Measurements from ENCODE around the gene CDKN2B-AS1. TPM values are rescaled to one million over a fixed set of nuclear protein-coding genes. Genes with fewer than 3 reads are reported as not detected.
A peak's percentile ranks its signal among the peaks of the same experiment; 100 is the strongest.

Gene CDKN2B-AS1
- total and polyA plus RNA-seq, 8 donors, result 0.18 to 1.6 (median 0.36) TPM

DNA sequence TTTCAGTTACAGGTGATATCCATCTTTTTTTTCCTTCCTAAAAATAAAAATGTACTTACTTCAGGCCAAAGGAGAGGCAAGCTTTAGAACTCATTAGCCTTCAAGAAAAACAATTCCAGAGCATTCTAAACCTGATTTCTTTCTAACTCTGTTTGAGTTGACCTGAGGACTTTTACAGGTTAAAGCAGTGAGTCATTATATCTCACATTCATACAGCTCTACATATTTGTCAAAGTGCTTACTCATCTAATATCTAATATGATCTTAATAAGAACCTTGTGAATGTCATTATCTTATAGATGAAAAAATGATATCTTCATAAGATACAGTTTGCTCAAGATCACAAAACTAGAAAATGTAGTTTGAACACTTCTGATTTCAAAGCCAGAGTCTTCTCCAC, 163.7 kb downstream of the CDKN2B-AS1 start:
- no peaks in the 10 kb centered on the region for H3K36me3 ChIP-seq
- TF ChIP-seq, protein P1, sequence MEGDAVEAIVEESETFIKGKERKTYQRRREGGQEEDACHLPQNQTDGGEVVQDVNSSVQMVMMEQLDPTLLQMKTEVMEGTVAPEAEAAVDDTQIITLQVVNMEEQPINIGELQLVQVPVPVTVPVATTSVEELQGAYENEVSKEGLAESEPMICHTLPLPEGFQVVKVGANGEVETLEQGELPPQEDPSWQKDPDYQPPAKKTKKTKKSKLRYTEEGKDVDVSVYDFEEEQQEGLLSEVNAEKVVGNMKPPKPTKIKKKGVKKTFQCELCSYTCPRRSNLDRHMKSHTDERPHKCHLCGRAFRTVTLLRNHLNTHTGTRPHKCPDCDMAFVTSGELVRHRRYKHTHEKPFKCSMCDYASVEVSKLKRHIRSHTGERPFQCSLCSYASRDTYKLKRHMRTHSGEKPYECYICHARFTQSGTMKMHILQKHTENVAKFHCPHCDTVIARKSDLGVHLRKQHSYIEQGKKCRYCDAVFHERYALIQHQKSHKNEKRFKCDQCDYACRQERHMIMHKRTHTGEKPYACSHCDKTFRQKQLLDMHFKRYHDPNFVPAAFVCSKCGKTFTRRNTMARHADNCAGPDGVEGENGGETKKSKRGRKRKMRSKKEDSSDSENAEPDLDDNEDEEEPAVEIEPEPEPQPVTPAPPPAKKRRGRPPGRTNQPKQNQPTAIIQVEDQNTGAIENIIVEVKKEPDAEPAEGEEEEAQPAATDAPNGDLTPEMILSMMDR (IDR thresholded peaks at IDR 0.05), result no peak
- peak overlapping the region in 1 of 2 donors; percentile 26 for H3K27ac ChIP-seq
- DNase-seq (no peak), ATAC-seq (peak; percentile 68)
- no peaks in the 10 kb centered on the region for H3K27me3 ChIP-seq
- peaks cover 0 to 18% of the 10 kb centered on the region in 2 donors for H3K4me1 ChIP-seq
- intact Hi-C loops (cut with DNase I), result no loop called here
- no peaks in the 10 kb centered on the region for H3K9me3 ChIP-seq
- H3K4me3 ChIP-seq, result no peak overlapping the region

DNA sequence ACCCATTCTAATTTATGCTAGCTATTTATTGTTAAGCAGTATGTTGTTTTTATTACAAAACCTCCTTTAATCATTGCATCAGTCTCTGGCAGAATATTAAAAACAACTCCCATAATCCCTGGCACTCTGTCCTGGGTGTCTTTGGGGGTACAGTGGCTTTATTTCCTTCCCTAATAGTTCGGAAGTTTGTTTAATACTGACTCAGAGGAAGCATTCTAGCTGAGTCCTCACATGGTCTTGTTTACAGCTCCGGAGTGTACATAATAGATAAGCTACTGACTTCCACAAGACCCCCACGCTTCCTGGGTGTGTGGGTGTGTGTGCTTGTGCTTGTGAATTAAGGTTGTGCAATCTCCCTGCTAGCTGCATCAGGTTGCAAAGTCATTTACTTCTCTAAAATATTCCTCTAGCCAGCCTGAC, 164.3 kb downstream of the CDKN2B-AS1 start:
- Histone ChIP-seq H3K36me3 (no peaks in the 10 kb centered on the region), H3K4me1 (peaks cover 0 to 18% of the 10 kb centered on the region in 2 donors), H3K4me3 (no peak overlapping the region), H3K9me3 (no peaks in the 10 kb centered on the region), H3K27me3 (no peaks in the 10 kb centered on the region), H3K27ac (peak overlapping the region; percentile 26 to 27)
- peak in 2 of 4 donors; percentile 43 to 75 for DNase-seq
- intact Hi-C loops (cut with DNase I), result no loop called here
- ATAC-seq, result peak; percentile 86
- TF ChIP-seq, protein P1 (IDR thresholded peaks at IDR 0.05), result no peak

DNA sequence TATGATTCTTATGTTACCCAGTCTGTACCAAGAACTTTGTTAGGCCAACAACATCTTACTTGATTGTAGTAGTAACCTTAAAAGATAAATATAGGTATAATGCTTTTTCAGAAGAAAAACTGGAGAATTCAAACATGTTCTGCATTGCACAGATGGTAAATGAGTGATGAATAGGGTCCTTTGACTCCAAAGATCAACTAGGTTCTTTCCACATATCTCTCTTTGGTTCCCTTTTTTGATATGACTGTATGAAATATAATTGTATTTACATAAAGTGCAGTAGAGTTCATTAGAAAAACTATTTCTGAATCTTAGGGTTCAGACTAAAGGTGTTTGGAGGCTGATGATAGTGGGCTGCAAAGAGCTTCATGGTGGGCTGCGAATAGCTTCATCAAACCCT, 165.0 kb downstream of the CDKN2B-AS1 start:
- Histone ChIP-seq H3K27me3 (no peaks in the 10 kb centered on the region), H3K36me3 (no peaks in the 10 kb centered on the region), H3K4me3 (no peak overlapping the region), H3K4me1 (peaks cover 0 to 18% of the 10 kb centered on the region in 2 donors), H3K27ac (peak overlapping the region; percentile 26 to 27), H3K9me3 (no peaks in the 10 kb centered on the region)
- DNase-seq (no peak), ATAC-seq (peak; percentile 15)
- TF ChIP-seq, protein P1 (IDR thresholded peaks at IDR 0.05), result no peak
- intact Hi-C loops (cut with DNase I), result no loop called here

DNA sequence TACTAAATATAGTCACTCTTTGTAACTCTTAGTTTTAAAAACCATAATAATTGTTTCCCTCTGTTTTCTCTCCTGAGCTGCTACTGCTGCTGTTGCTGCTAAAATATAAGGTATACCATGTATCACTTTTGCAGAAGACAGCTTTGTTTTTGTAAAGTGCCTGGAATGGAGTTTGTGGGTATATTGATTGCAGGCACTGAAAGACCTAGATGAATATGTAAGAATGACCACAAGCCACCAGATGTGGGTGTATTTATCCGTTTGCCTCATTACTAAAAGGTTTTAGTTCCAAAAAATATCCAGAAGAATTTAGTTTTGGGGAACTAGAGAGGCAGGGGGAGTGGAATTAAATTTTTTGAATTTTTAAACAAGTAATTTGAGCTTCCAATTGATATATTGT, 165.6 kb downstream of the CDKN2B-AS1 start:
- no peak for ATAC-seq
- Histone ChIP-seq H3K27me3 (no peaks in the 10 kb centered on the region), H3K4me3 (no peak overlapping the region), H3K27ac (no peak overlapping the region), H3K36me3 (no peaks in the 10 kb centered on the region), H3K4me1 (peaks cover 0 to 18% of the 10 kb centered on the region in 2 donors), H3K9me3 (no peaks in the 10 kb centered on the region)
- intact Hi-C loops (cut with DNase I), result no loop called here
- TF ChIP-seq, protein P1 (IDR thresholded peaks at IDR 0.05), result no peak
- DNase-seq, result no peak

DNA sequence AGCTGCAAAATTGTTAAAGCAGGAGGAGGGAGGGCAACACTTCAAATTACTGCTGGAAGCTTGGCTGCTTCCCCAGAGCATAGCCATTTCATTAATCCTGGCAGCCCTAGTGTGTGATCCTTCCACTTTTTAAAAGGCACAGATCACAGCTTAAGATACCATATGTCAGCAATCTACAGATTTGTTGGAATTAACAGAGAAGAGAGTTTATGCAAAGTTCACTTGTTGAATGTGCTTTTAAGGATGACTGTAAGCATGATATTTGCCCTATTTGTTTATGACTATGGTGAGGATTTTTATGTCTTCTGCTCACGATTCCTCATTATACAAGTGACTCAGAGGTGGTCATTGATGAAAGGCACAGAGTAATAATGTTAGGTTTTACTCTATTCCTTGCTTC, 170.6 kb downstream of the CDKN2B-AS1 start:
- Histone ChIP-seq H3K4me3 (no peak overlapping the region), H3K9me3 (no peaks in the 10 kb centered on the region), H3K4me1 (peaks cover 0 to 6% of the 10 kb centered on the region in 2 donors), H3K36me3 (no peaks in the 10 kb centered on the region), H3K27ac (no peak overlapping the region), H3K27me3 (no peaks in the 10 kb centered on the region)
- intact Hi-C loops (cut with DNase I), result no loop called here
- DNase-seq (no peak), ATAC-seq (no peak)
- TF ChIP-seq, protein P1 (IDR thresholded peaks at IDR 0.05), result no peak
